ENCODE results near the gene ANKRD45. TPM values are rescaled to one million over a fixed set of nuclear protein-coding genes. Genes with fewer than 3 reads are reported as not detected.
"Not testable (repeated sequence)": the region's sequence is repeated elsewhere in the genome, so short reads cannot be mapped to it uniquely, and the experiment has no call there.

The ANKRD45 gene
- total and polyA plus RNA-seq, 2 donors (not counting 1 experiment from before 2014, with no cell fraction given), result 0.06 TPM; not detected in 1

DNA sequence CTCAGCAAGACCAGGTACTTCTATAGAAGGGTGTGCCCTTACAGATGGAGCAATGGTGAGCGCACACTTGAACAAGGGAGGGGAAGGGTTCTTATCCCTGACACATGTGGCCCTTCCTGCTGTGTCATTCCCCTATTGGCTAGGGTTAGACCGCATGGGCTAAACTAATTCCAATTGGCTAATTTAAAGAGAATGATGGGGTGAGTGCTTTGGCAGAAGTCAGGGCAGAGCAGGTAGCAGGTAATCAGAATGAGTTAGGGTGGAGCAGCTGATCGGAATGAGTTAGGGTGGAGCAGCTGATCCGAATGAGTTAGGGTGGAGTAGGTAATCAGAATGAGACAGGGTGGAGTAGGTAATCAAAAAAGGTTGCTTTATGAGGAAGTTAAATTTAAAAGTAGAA lies 14.2 kb upstream of the ANKRD45 start:
- CTCF ChIA-PET; H3K4me1 ChIP-seq (ENCODE audit: control insufficient read depth in 2 of 2, insufficient read depth in 2 of 2, low read length in 2 of 2); H3K9me3 Mint-ChIP-seq (ENCODE audit: insufficient read depth); H3K27me3 Mint-ChIP-seq; H3K4me3 ChIP-seq (ENCODE audit: control extremely low read depth in 1 of 5, extremely low read depth in 1 of 5, insufficient read depth in 1 of 5, low read depth in 2 of 5, low read length in 4 of 5); POLR2A ChIA-PET; H3K4me2 ChIP-seq (replicated peaks; ENCODE audit: low read depth, low read length, poor library complexity, severe bottlenecking); H2AFZ ChIP-seq (ENCODE audit: insufficient read depth, low read depth, low read length, poor library complexity, severe bottlenecking); H3K27ac Mint-ChIP-seq; H3K36me3 ChIP-seq (replicated peaks in 1 of 2; ENCODE audit: control extremely low read depth in 1 of 2, control insufficient read depth in 1 of 2, extremely low read depth in 1 of 2, insufficient read depth in 2 of 2, low read length in 1 of 2); intact Hi-C loops (cut with micrococcal nuclease); DNase-seq; H3K27ac ChIP-seq (ENCODE audit: low read length in 2 of 2); H3K9me3 ChIP-seq (ENCODE audit: control extremely low read depth in 1 of 3, control insufficient read depth in 2 of 3, insufficient read depth in 1 of 3, low read length in 2 of 3); H3K27me3 ChIP-seq (replicated peaks in 1 of 4; ENCODE audit: control extremely low read depth in 1 of 4, control insufficient read depth in 3 of 4, insufficient read depth in 4 of 4, low read length in 3 of 4); H3K4me3 Mint-ChIP-seq; H4K20me1 ChIP-seq (ENCODE audit: control insufficient read depth, insufficient read depth, low read length, poor library complexity, severe bottlenecking); H3K9ac ChIP-seq (ENCODE audit: low read length); H3K79me2 ChIP-seq (ENCODE audit: control insufficient read depth, insufficient read depth, low read length); ATAC-seq (ENCODE audit: low read depth); H3K4me1 Mint-ChIP-seq: not testable (repeated sequence)
- WGBS (ENCODE audit: insufficient coverage), result 98% methylated on average over 4 of the region's 4 CpGs

- no peaks in the 10 kb centered on the region for H4K20me1 ChIP-seq (ENCODE audit: control insufficient read depth, insufficient read depth, low read length, poor library complexity, severe bottlenecking)
- H3K36me3 ChIP-seq (replicated peaks in 1 of 2; ENCODE audit: control extremely low read depth in 1 of 2, control insufficient read depth in 1 of 2, extremely low read depth in 1 of 2, insufficient read depth in 2 of 2, low read length in 1 of 2), result no peaks in the 10 kb centered on the region
- no peaks in the 10 kb centered on the region for H3K79me2 ChIP-seq (ENCODE audit: control insufficient read depth, insufficient read depth, low read length)
- no peak overlapping the region for H3K27ac ChIP-seq (ENCODE audit: low read length in 2 of 2)
- peaks cover 21% of the 10 kb centered on the region for H3K27me3 Mint-ChIP-seq
- no peak overlapping the region for H3K9ac ChIP-seq (ENCODE audit: low read length)
- H3K4me1 Mint-ChIP-seq, result no peaks in the 10 kb centered on the region
- H3K4me1 ChIP-seq (ENCODE audit: control insufficient read depth in 2 of 2, insufficient read depth in 2 of 2, low read length in 2 of 2), result no peaks in the 10 kb centered on the region
- ChIA-PET POLR2A (no interaction called here), CTCF (no interaction called here)
- TF ChIP-seq CTCF (IDR thresholded peaks at IDR 0.05) (no peak), EZH2 (IDR thresholded peaks at IDR 0.05; ENCODE audit: borderline replicate concordance, insufficient read depth, low read depth, low read length, poor library complexity, severe bottlenecking) (no peak)
- peaks cover 0 to 1% (median 0%) of the 10 kb centered on the region in 3 donors for H3K9me3 ChIP-seq (ENCODE audit: control extremely low read depth in 1 of 3, control insufficient read depth in 2 of 3, insufficient read depth in 1 of 3, low read length in 2 of 3)
- no peak overlapping the region for H3K27ac Mint-ChIP-seq
- intact Hi-C loops (cut with micrococcal nuclease), result no loop called here
- no peak overlapping the region for H3K4me3 ChIP-seq (ENCODE audit: control extremely low read depth in 1 of 5, extremely low read depth in 1 of 5, insufficient read depth in 1 of 5, low read depth in 2 of 5, low read length in 4 of 5)
- H3K4me2 ChIP-seq (replicated peaks; ENCODE audit: low read depth, low read length, poor library complexity, severe bottlenecking), result no peak overlapping the region
- no peak for ATAC-seq (ENCODE audit: low read depth)
- no peak for DNase-seq
- H3K27me3 ChIP-seq (replicated peaks in 1 of 4; ENCODE audit: control extremely low read depth in 1 of 4, control insufficient read depth in 3 of 4, insufficient read depth in 4 of 4, low read length in 3 of 4), result no peaks in the 10 kb centered on the region
- H3K9me3 Mint-ChIP-seq (ENCODE audit: insufficient read depth), result peaks cover 11% of the 10 kb centered on the region
- H3K4me3 Mint-ChIP-seq, result no peak overlapping the region
- H2AFZ ChIP-seq (ENCODE audit: insufficient read depth, low read depth, low read length, poor library complexity, severe bottlenecking), result no peak overlapping the region
Observed at GRCh38 chr1:173682184-173682583, 12.5 kb upstream of the ANKRD45 start.

GRCh38 chr1:173680152-173680551 lies 10.5 kb upstream of the ANKRD45 start:
- H3K4me1 ChIP-seq (ENCODE audit: control insufficient read depth in 2 of 2, insufficient read depth in 2 of 2, low read length in 2 of 2); H3K4me2 ChIP-seq (replicated peaks; ENCODE audit: low read depth, low read length, poor library complexity, severe bottlenecking); H3K79me2 ChIP-seq (ENCODE audit: control insufficient read depth, insufficient read depth, low read length); H3K4me3 Mint-ChIP-seq; DNase-seq; H3K36me3 ChIP-seq (replicated peaks in 1 of 2; ENCODE audit: control extremely low read depth in 1 of 2, control insufficient read depth in 1 of 2, extremely low read depth in 1 of 2, insufficient read depth in 2 of 2, low read length in 1 of 2); H2AFZ ChIP-seq (ENCODE audit: insufficient read depth, low read depth, low read length, poor library complexity, severe bottlenecking); H3K27ac Mint-ChIP-seq; CTCF ChIA-PET; ATAC-seq (ENCODE audit: low read depth); H3K9me3 ChIP-seq (ENCODE audit: control extremely low read depth in 1 of 3, control insufficient read depth in 2 of 3, insufficient read depth in 1 of 3, low read length in 2 of 3); intact Hi-C loops (cut with micrococcal nuclease); H3K9ac ChIP-seq (ENCODE audit: low read length); H3K27me3 ChIP-seq (replicated peaks in 1 of 4; ENCODE audit: control extremely low read depth in 1 of 4, control insufficient read depth in 3 of 4, insufficient read depth in 4 of 4, low read length in 3 of 4); POLR2A ChIA-PET; H4K20me1 ChIP-seq (ENCODE audit: control insufficient read depth, insufficient read depth, low read length, poor library complexity, severe bottlenecking); H3K4me3 ChIP-seq (ENCODE audit: control extremely low read depth in 1 of 5, extremely low read depth in 1 of 5, insufficient read depth in 1 of 5, low read depth in 2 of 5, low read length in 4 of 5); H3K4me1 Mint-ChIP-seq; H3K27ac ChIP-seq (ENCODE audit: low read length in 2 of 2): not testable (repeated sequence)
- Mint-ChIP-seq H3K27me3 (peaks cover 21% of the 10 kb centered on the region), H3K9me3 (ENCODE audit: insufficient read depth) (peaks cover 11% of the 10 kb centered on the region)
- WGBS (ENCODE audit: insufficient coverage), result no CpG with 5 or more reads among the region's 5 CpGs

Data from B cell (primary cell).